HG03139 (cell line): ENCODE results near the gene SOX13.

ENCODE experiments used
- ATAC-seq: cut with Tn5 transposase; IDR thresholded peaks from one replicate; pipeline ENCODE4 v1.9.1; 2021; ENCODE audit not compliant: unreplicated experiment

SOX13 gene

GRCh38 chr1:204059970-204060369 lies 12.9 kb upstream of the SOX13 start:
- no peak for ATAC-seq

GRCh38 chr1:204062106-204062505 lies 10.8 kb upstream of the SOX13 start:
- no peak for ATAC-seq

- no peak for ATAC-seq
Measured at GRCh38 chr1:204065174-204065985, 7.5 kb upstream of the SOX13 start.

GRCh38 chr1:204065986-204066300 lies 7.0 kb upstream of the SOX13 start:
- no peak for ATAC-seq

- ATAC-seq: no peak
Measured at GRCh38 chr1:204067935-204068334, 5.0 kb upstream of the SOX13 start.

GRCh38 chr1:204069887-204070286 lies 3.0 kb upstream of the SOX13 start:
- ATAC-seq: no peak

GRCh38 chr1:204070895-204071294 lies 2.0 kb upstream of the SOX13 start:
- ATAC-seq: no peak

- no peak for ATAC-seq
Measured at GRCh38 chr1:204073837-204074273, 940 bp downstream of the SOX13 start.

GRCh38 chr1:204074274-204075138 lies 1.6 kb downstream of the SOX13 start:
- no peak for ATAC-seq

- ATAC-seq: no peak
Measured at GRCh38 chr1:204075139-204075521, 2.2 kb downstream of the SOX13 start.

- ATAC-seq: no peak
Measured at GRCh38 chr1:204075890-204076846, 3.3 kb downstream of the SOX13 start.

- no peak for ATAC-seq
Measured at GRCh38 chr1:204076891-204077290, 4.0 kb downstream of the SOX13 start.

- ATAC-seq: no peak
Measured at GRCh38 chr1:204077979-204078696, 5.2 kb downstream of the SOX13 start.

GRCh38 chr1:204079608-204079999 lies 6.7 kb downstream of the SOX13 start:
- ATAC-seq: no peak

GRCh38 chr1:204080163-204080903 lies 7.4 kb downstream of the SOX13 start:
- no peak for ATAC-seq

- ATAC-seq: no peak
Measured at GRCh38 chr1:204081164-204081790, 8.4 kb downstream of the SOX13 start.

- no peak for ATAC-seq
Measured at GRCh38 chr1:204081791-204082513, 9.0 kb downstream of the SOX13 start.

GRCh38 chr1:204083491-204083890 lies 10.6 kb downstream of the SOX13 start:
- no peak for ATAC-seq
